HUES48 (cell line): ENCODE measurements around the gene ABHD12.

Experiments
- H3K27ac ChIP-seq: one replicate; pipeline ENCODE4 v1.7.0; 2013; ENCODE audit warnings: low read depth, low read length, inconsistent platforms
- H3K27me3 ChIP-seq: 2 replicates; pipeline ENCODE4 v1.6.1; 2013; ENCODE audit warnings: mild to moderate bottlenecking, low read length; ENCODE audit not compliant: control insufficient read depth, insufficient read depth
- H3K36me3 ChIP-seq: 2 replicates; pipeline ENCODE4 v1.6.1; 2013; ENCODE audit warnings: low read length; ENCODE audit not compliant: control insufficient read depth, insufficient read depth
- H3K4me1 ChIP-seq: 2 replicates; pipeline ENCODE4 v1.6.1; 2013; ENCODE audit warnings: mild to moderate bottlenecking, low read length; ENCODE audit not compliant: control insufficient read depth, insufficient read depth
- H3K4me3 ChIP-seq: 2 replicates; pipeline ENCODE4 v1.5.1; 2013; ENCODE audit warnings: mild to moderate bottlenecking, low read depth, low read length
- H3K9ac ChIP-seq: 2 replicates; pipeline ENCODE4 v1.6.1; 2013; ENCODE audit warnings: mild to moderate bottlenecking, low read depth, low read length, moderate library complexity
- H3K9me3 ChIP-seq: 2 replicates; pipeline ENCODE4 v1.6.1; 2013; ENCODE audit warnings: low read length; ENCODE audit not compliant: control insufficient read depth, insufficient read depth

Gene ABHD12

DNA sequence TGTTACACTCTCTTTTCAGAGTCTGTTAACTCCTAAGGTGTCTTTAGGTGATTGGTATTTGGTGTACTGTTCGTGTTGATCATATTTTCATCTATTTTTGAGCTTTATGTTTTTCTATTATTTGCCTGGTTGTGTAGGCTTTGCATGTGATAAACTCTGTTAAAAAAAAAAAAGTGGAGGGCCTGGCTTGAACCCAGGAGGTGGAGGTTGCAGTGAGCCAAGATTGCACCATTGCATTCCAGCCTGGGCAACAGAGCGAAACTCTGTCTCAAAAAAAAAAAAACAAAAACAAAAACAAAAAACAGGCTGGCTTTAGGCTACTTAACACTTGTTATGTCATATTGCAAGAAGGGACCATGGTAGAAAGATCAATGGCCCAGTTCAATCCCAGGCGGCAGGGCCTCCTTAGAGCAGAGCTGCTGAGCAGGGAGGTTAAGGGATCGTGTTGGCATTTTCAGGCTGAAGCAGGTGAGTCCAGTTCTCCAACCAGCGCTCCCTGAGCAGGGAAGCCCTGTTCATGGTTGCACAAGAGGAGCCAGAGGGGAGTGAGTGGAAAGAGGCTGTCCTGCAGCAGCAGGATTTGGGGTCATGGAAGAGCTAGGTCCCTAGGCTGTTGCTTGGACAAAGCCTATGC is 134.3 kb downstream of the ABHD12 start:
- Histone ChIP-seq H3K27ac (no peak overlapping the region), H3K4me3 (no peak overlapping the region), H3K9me3 (peaks cover 4% of the 10 kb centered on the region; the same call in 1 of the 2 replicates), H3K36me3 (peaks cover 11% of the 10 kb centered on the region), H3K9ac (no peak overlapping the region), H3K4me1 (no peaks in the 10 kb centered on the region), H3K27me3 (no peaks in the 10 kb centered on the region)

DNA sequence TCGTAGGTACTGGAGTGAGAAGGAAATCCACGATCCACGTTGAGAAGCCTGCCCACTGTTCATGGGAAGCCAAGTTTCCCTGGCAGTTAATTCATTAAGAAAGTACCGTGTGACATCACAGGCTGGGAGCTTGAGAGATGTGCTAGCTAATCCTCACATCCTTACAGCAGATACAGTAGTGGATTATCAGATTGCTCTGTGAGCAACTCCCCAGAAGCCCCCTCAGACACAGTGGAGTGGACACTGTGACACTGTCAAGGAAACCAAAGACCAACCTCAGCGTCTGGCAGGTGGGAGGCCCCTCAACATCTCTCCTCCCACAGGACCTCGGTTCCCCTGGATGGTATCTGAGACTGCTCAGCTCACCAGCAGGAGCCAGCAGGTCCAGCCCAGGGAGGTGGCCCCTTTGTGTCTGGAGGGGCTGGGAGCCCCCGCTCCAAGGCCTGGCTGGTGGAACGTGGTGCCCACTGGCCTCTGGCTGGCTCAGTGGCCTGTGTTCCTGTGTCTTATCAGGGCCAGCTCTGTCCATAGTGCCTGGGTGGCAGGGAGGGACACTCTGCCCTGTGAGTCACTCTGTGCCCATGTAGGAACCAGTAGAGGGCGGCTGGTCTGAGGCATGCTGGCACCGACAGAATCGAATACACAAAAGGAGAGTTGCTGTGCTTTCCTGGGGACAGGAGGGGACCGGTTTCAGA is 135.5 kb downstream of the ABHD12 start:
- H3K4me1 ChIP-seq: no peaks in the 10 kb centered on the region
- H3K9ac ChIP-seq: no peak overlapping the region; the same call in 1 of the 2 replicates
- H3K27me3 ChIP-seq: no peaks in the 10 kb centered on the region
- peaks cover 4% of the 10 kb centered on the region for H3K36me3 ChIP-seq
- H3K27ac ChIP-seq: no peak overlapping the region
- no peaks in the 10 kb centered on the region for H3K9me3 ChIP-seq
- H3K4me3 ChIP-seq: no peak overlapping the region

DNA sequence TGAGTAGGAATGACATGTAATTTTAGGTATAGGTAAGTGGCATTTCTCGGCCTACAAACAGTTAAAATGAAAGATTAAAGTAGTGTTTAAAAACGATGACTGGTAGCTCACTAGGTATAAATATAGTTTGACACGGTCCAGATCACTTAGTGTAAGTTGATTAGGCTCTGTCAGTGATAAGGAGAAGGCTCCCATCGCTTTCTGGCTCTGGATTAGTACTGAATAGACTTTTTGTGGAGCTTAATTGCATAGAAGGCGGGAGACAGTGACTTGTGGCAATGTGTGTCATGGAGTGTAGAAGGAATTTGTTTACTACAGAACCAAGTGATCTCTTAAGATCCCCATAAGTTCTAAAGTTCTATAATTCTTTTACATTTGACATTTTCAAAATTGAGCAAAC is 136.1 kb downstream of the ABHD12 start:
- Histone ChIP-seq H3K9ac (no peak overlapping the region), H3K27me3 (no peaks in the 10 kb centered on the region), H3K36me3 (peaks cover 4% of the 10 kb centered on the region; the same call in 1 of the 2 replicates), H3K9me3 (no peaks in the 10 kb centered on the region), H3K27ac (no peak overlapping the region), H3K4me1 (peaks cover under 1% of the 10 kb centered on the region), H3K4me3 (no peak overlapping the region)

DNA sequence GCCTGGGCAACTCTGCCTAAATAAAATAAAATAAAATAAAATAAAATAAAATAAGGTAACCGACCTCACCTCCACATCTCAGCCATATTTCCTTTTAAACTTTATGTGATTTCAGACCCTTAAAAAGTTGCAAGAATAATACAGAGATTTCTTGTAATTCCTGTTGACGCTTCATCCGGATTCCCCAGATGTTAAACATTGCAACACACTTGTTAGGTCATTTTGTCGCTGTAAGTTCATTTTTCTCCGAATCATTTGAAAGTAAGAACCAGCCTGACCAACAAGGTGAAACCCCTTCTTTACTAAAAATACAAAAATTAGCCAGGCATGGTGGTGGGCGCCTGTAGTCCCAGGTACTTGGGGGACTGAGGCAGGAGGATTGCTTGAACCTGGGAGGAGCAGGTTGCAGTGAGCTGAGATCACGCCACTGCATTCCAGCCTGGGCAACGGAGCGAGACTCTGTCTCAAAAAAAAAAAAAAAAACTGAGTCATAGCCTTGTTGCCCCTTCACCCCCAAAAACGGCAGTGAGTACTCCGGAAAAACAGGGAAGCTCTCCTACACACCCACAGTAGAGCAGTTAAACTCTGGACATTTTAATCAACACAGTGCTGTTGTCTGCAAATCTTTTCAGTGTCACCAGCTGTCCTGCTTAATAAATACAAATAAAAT is 136.9 kb downstream of the ABHD12 start:
- Histone ChIP-seq H3K27me3 (no peaks in the 10 kb centered on the region), H3K9me3 (no peaks in the 10 kb centered on the region), H3K9ac (no peak overlapping the region), H3K4me1 (peaks cover 8% of the 10 kb centered on the region), H3K4me3 (no peak overlapping the region), H3K36me3 (no peaks in the 10 kb centered on the region), H3K27ac (no peak overlapping the region)

DNA sequence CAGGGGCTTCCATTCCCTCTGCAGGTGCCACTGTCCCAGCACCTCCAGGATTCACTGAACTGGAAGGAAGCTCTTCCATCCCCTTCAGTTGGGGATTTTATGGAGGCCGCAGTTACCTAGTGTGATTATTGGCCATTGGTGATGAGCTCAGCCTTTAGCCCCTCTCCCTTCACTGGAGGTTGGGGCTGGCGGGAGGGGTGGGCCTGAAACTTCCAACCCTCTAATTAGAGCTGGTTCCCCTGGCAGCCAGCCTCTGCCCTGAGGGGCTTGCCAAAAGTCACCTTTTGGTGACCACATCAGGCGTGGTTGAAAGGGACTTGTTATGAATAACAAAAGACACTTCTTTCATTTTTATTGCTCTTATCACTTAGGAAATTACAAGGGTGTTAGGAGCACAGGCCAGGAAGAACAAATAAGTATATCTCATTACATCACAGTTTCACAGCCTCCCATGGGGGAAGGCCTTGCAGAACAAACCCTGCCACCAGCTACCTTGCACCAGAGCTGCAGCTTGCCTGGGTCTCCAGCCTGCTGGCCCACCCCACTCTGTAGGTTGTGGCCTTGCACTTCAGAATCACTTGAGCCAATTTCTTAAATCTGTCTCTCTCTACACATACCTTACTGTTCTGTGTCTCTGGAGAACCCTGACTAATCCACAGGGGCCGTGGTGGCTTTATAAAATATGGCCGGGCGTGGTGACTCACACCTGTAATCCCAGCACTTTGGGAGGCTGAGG is 137.8 kb downstream of the ABHD12 start:
- no peak overlapping the region for H3K9ac ChIP-seq
- H3K27me3 ChIP-seq: no peaks in the 10 kb centered on the region
- H3K9me3 ChIP-seq: no peaks in the 10 kb centered on the region
- H3K4me1 ChIP-seq: peaks cover 8% of the 10 kb centered on the region
- no peaks in the 10 kb centered on the region for H3K36me3 ChIP-seq
- no peak overlapping the region for H3K27ac ChIP-seq
- H3K4me3 ChIP-seq: no peak overlapping the region

DNA sequence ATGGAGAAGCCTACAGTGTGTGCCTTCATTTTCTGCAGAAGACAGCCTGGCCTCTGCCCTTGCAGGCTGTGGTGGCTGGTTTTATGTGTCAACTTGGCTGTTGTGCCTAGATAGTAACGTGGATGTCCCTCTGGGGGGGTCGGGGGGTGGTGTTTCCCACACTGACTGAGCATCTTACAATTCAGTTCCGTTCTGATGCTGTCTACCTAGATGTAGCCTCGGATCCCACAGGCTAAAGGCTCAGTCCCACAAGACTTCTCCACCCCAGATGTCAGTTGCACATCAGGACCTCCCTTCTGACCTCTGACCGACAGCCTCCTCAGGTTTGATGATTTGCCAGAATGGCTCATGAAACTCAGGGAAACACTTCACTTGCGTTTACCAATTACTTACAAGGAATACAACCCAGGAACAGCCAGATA is 138.4 kb downstream of the ABHD12 start:
- no peak overlapping the region for H3K4me3 ChIP-seq
- no peaks in the 10 kb centered on the region for H3K36me3 ChIP-seq
- no peaks in the 10 kb centered on the region for H3K9me3 ChIP-seq
- H3K27me3 ChIP-seq: no peaks in the 10 kb centered on the region
- H3K4me1 ChIP-seq: peaks cover 8% of the 10 kb centered on the region
- H3K27ac ChIP-seq: no peak overlapping the region
- H3K9ac ChIP-seq: no peak overlapping the region

DNA sequence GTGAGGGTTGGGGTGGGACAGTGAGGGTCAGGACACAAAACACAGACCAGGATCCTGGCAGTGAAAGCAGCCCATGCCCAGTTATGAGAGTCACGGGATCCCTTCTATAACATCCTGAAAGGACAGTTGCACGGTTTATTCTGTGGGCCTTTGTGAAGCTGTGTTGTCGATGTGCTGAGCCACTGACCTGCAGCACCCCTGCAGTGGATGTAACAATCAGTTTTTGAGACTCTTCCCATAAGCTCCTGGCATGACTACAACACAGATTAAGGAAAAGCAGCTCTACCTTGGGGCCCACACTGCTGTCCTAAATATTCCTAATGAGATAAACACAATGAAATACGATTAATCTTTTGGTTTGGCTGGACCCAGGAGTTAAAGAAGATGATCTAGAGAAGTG is 139.1 kb downstream of the ABHD12 start:
- no peaks in the 10 kb centered on the region for H3K36me3 ChIP-seq
- peaks cover 4% of the 10 kb centered on the region; the same call in 1 of the 2 replicates for H3K27me3 ChIP-seq
- peaks cover 12% of the 10 kb centered on the region for H3K4me1 ChIP-seq
- no peak overlapping the region for H3K9ac ChIP-seq
- no peak overlapping the region for H3K27ac ChIP-seq
- no peaks in the 10 kb centered on the region for H3K9me3 ChIP-seq
- H3K4me3 ChIP-seq: no peak overlapping the region

DNA sequence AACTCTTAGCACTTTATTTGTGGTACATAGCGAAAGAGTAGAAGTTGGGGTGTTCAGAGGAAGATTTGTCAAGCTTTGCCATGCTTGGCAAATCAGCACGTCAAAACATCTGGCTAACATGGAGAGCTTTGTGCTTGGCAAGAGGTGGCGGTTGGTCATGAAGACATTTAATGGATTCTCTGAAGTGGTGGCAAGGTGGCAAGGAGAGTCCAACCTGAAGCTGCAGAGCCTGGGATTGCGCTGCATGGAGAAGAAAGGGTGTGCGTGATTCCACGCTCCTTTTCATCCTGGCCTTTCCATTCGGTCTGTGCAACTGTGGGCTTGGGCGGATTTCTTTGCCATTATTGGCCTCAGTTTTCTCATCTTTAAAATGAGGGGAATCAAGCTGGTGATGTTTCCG is 139.6 kb downstream of the ABHD12 start:
- Histone ChIP-seq H3K4me3 (no peak overlapping the region), H3K4me1 (peaks cover 12% of the 10 kb centered on the region), H3K36me3 (no peaks in the 10 kb centered on the region), H3K9ac (no peak overlapping the region), H3K9me3 (no peaks in the 10 kb centered on the region), H3K27me3 (peaks cover 9% of the 10 kb centered on the region), H3K27ac (no peak overlapping the region)

DNA sequence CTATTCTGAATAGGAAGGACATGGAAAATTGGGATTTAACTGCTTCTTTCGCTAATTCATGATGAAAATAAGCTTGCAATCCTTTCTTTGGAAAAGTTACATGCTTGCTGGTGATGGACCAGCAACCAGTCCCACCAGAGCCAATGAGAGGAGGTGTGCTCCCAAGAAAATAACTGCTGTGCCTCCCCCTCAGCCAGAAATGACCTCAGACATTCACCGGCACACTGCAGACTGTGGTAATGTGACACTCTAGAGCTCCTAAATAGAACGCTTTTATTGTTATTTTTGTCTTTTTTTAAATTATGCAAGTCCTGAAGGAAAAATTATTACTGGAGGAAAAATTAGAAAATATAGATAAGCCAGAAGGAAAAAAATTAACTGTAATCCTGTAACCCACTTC is 140.1 kb downstream of the ABHD12 start:
- Histone ChIP-seq H3K27me3 (peaks cover 10% of the 10 kb centered on the region), H3K9ac (no peak overlapping the region), H3K27ac (no peak overlapping the region), H3K4me3 (no peak overlapping the region), H3K9me3 (no peaks in the 10 kb centered on the region), H3K36me3 (no peaks in the 10 kb centered on the region), H3K4me1 (peaks cover 12% of the 10 kb centered on the region)
